ENCODE results near the gene SLC52A1. TPM values are rescaled to one million over a fixed set of nuclear protein-coding genes. Genes with fewer than 3 reads are reported as not detected.
"Not testable (repeated sequence)": the region's sequence is repeated elsewhere in the genome, so short reads cannot be mapped to it uniquely, and the experiment has no call there.

Gene SLC52A1
- total RNA-seq: 0.25 and 0.26 TPM in 2 replicates

GRCh38 chr17:5035315-5035714 lies at the start of gene SLC52A1:
TSS of gene SLC52A1 (minus strand) at chr17:5035426. CDS start at chr17:5034606, 820 bp downstream.
- DNase-seq (ENCODE audit: low read depth in 2 of 2): no peak

- DNase-seq (ENCODE audit: low read depth in 2 of 2): no peak
Measured at GRCh38 chr17:5080591-5080990, 45.4 kb upstream of the SLC52A1 start.

GRCh38 chr17:5078106-5079028 lies 43.1 kb upstream of the SLC52A1 start, which contains the start of gene ZFP3:
TSS of gene ZFP3 (plus strand) at chr17:5078467. CDS start at chr17:5091505, 13,038 bp downstream.
- peak; percentile 52 to 73 for DNase-seq (ENCODE audit: low read depth in 2 of 2)

GRCh38 chr17:5077781-5078105 lies 42.5 kb upstream of the SLC52A1 start:
- no peak for DNase-seq (ENCODE audit: low read depth in 2 of 2)

GRCh38 chr17:5077275-5077674 lies 42.0 kb upstream of the SLC52A1 start:
- DNase-seq (ENCODE audit: low read depth in 2 of 2): not testable (repeated sequence)

GRCh38 chr17:5075472-5075871 lies 40.2 kb upstream of the SLC52A1 start:
- not testable (repeated sequence) for DNase-seq (ENCODE audit: low read depth in 2 of 2)

GRCh38 chr17:5069724-5070123 lies 34.5 kb upstream of the SLC52A1 start:
- no peak for DNase-seq (ENCODE audit: low read depth in 2 of 2)

GRCh38 chr17:5068236-5068635 lies 33.0 kb upstream of the SLC52A1 start:
- DNase-seq (ENCODE audit: low read depth in 2 of 2): no peak

GRCh38 chr17:5065227-5065744 lies 30.1 kb upstream of the SLC52A1 start:
- no peak for DNase-seq (ENCODE audit: low read depth in 2 of 2)

GRCh38 chr17:5055543-5055942 lies 20.3 kb upstream of the SLC52A1 start:
- no peak for DNase-seq (ENCODE audit: low read depth in 2 of 2)

GRCh38 chr17:5050278-5050677 lies 15.1 kb upstream of the SLC52A1 start:
- no peak for DNase-seq (ENCODE audit: low read depth in 2 of 2)

GRCh38 chr17:5049314-5049841 lies 14.2 kb upstream of the SLC52A1 start:
- peak in 1 of 2 donors; percentile 10 for DNase-seq (ENCODE audit: low read depth in 2 of 2)

GRCh38 chr17:5047446-5047845 lies 12.2 kb upstream of the SLC52A1 start:
- no peak for DNase-seq (ENCODE audit: low read depth in 2 of 2)

GRCh38 chr17:5045496-5045895 lies 10.3 kb upstream of the SLC52A1 start:
- DNase-seq (ENCODE audit: low read depth in 2 of 2): no peak

- no peak for DNase-seq (ENCODE audit: low read depth in 2 of 2)
Measured at GRCh38 chr17:5044630-5045029, 9.4 kb upstream of the SLC52A1 start.

GRCh38 chr17:5043524-5043923 lies 8.3 kb upstream of the SLC52A1 start:
- DNase-seq (ENCODE audit: low read depth in 2 of 2): no peak

- no peak for DNase-seq (ENCODE audit: low read depth in 2 of 2)
Measured at GRCh38 chr17:5042157-5043022, 7.2 kb upstream of the SLC52A1 start.

- DNase-seq (ENCODE audit: low read depth in 2 of 2): no peak
Measured at GRCh38 chr17:5034651-5035050, 575 bp downstream of the SLC52A1 start.

GRCh38 chr17:5034063-5034462 lies 1.2 kb downstream of the SLC52A1 start:
- DNase-seq (ENCODE audit: low read depth in 2 of 2): no peak

GRCh38 chr17:5033352-5034015 lies 1.7 kb downstream of the SLC52A1 start:
- DNase-seq (ENCODE audit: low read depth in 2 of 2): no peak

GRCh38 chr17:5032865-5033264 lies 2.4 kb downstream of the SLC52A1 start:
- no peak for DNase-seq (ENCODE audit: low read depth in 2 of 2)

All from dermis microvascular lymphatic vessel endothelial cell (primary cell).